WI38 (cell line): ENCODE data around the gene CGB3.
"Not testable (repeated sequence)": the region's sequence is repeated elsewhere in the genome, so short reads cannot be mapped to it uniquely, and the experiment has no call there.

ENCODE experiments used
- H3K4me3 ChIP-seq: 2 replicates; pipeline ENCODE4 v1.5.1; 2011; ENCODE audit warnings: low read depth, mild to moderate bottlenecking, control low read depth, low read length
- TF ChIP-seq, protein P1 (sequence below): IDR thresholded peaks from 2 replicates; pipeline ENCODE4 v1.5.1; 2012; ENCODE audit warnings: low read depth, mild to moderate bottlenecking, control low read depth, low read length

The CGB3 gene

DNA sequence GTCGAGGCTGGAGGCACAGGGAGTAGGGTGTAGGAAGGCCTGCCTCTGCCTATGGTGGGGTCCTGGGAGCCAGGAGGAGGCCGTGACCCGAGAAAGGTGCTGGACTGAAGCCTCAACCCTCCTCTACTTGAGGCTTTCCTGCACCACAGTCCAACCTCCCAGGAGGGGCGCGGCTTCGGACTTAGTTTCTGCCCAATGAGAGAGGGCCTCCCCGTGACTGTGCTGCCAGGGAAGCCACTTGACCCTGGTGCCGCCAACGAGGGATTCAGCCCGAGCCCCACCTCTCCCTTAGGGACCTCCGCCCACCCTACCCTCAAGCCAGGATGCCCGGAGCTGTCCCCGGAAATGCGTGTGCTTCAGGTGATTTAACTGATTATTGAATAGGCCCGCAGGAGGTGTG, at the start of gene CGB3:
TSS of gene CGB3 (minus strand) at position 101 of the 400 bp plus-strand sequence. CDS start 362 bp downstream, outside the sequence.
- H3K4me3 ChIP-seq = not testable (repeated sequence)

DNA sequence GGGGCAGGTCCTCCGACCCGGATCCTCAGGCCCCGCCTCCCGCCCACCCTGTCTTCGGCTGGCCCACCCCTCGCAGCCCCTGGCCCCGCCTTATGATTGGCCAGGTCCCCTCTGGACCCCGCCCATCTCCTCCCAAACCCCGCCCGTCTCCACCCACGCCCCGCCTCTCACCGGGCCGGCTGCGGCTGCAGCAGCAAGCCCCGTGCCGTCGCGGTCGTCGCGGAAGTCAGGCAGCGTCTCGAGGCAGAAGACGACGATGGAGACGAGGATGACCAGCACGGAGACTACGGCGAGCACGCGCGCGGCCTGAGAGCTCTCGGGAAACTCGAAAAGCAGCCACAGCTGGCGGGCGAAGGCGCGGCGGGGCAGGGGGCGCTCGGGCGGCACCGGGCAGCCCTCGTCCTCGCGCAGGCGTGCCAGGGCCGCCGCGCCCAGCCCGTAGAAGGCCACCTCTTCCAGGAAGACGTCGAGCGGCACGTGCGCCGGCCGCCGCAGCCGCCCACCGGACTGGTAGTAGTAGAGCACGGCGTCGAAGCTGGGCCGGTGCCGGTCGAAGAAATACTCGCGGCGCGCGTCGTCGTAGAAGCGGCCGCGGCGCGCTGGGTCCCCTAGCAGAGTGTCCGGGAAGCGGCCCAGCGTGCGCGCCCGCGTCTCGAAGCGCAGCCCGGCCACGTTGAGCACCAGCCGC, 47.9 kb upstream of the CGB3 start:
- no peak overlapping the region for H3K4me3 ChIP-seq
- TF ChIP-seq, protein P1, sequence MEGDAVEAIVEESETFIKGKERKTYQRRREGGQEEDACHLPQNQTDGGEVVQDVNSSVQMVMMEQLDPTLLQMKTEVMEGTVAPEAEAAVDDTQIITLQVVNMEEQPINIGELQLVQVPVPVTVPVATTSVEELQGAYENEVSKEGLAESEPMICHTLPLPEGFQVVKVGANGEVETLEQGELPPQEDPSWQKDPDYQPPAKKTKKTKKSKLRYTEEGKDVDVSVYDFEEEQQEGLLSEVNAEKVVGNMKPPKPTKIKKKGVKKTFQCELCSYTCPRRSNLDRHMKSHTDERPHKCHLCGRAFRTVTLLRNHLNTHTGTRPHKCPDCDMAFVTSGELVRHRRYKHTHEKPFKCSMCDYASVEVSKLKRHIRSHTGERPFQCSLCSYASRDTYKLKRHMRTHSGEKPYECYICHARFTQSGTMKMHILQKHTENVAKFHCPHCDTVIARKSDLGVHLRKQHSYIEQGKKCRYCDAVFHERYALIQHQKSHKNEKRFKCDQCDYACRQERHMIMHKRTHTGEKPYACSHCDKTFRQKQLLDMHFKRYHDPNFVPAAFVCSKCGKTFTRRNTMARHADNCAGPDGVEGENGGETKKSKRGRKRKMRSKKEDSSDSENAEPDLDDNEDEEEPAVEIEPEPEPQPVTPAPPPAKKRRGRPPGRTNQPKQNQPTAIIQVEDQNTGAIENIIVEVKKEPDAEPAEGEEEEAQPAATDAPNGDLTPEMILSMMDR = no peak

DNA sequence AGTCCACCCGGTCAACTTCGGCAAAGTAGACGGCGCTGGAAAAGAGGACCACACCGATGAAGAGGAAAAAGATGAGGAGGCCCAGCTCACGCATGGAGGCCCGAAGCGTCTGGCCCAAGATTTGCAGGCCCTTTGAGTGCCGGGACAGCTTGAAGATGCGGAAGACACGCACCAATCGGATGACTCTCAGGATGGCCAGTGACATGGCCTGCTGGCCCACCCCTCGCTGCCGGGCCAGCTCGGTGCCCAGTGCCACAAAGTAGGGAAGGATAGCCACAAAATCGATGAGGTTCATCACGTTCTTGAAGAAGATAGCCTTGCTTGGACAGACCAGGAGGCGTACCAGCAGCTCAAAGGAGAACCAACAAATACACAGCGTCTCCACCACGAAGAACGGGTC, 46.3 kb upstream of the CGB3 start:
- no peak overlapping the region for H3K4me3 ChIP-seq
- TF ChIP-seq, protein P1 = no peak

DNA sequence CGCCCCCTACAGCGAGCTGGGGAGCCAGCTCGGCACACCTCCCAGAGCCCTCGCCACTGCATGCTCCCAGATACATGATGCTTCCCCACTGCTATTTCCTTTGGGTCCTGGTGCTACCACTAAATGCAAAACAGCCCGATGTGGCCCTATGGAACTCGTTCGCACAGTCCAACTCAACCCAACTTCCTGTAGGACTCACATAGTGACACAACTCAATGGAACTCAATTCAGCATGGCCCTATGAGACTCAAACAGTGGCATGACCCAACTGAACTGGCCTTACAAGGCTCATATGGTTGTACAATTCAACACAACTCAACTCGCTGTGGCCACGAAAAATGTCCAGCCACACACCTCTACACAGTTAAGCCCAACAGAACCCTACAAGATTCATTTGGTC, 44.9 kb upstream of the CGB3 start:
- H3K4me3 ChIP-seq = no peak overlapping the region
- TF ChIP-seq, protein P1 = no peak

DNA sequence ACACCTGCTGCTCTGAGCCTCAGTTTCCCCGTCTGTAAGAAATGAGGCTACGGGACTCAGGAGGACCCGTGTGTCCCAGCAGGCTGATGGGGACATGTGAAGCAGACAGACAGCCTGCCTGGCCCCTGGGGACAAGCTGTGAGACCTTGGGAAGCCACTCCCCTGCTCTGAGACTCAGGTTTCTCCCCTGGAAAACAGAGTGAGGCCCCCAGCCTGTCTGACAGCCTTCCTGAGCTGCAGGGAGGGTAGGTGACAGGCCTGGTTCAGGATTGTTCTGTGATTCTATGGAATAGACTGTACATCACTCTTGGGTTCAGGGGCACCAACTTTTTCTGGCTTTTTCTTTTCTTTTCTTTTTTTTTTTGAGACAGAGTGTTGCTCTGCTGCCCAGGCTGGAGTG, 43.4 kb upstream of the CGB3 start:
- H3K4me3 ChIP-seq = no peak overlapping the region
- TF ChIP-seq, protein P1 = no peak

DNA sequence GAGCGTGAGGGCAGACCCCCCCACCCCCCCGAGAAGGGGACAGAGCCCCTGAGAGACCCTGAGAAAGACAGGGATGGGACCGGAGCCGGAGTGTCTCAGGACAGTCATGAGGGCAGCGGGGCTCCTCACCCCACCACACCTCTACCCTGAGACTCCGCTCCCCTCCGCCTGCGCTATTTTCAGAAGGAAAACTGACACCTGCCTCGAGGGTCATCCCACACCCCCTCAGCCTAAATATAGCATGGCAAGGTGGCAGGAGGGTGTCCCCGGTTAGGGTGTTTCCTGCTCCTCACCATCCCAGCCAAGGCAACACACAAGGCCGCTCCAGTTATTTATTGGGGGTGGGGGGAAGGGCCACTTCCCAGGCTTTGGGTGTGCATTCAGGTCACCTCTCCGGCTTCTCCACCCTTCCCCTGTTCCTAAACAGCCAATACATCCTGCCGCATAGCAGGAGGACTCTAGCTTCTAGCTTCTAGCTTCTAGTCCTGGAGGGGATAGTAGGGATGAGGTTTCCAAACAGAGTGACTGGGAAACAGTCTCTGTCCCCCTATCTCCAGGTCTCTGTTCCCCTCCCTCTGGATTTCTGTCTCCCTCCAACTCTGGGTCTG, 41.9 kb upstream of the CGB3 start:
- no peak overlapping the region for H3K4me3 ChIP-seq
- TF ChIP-seq, protein P1 = no peak

DNA sequence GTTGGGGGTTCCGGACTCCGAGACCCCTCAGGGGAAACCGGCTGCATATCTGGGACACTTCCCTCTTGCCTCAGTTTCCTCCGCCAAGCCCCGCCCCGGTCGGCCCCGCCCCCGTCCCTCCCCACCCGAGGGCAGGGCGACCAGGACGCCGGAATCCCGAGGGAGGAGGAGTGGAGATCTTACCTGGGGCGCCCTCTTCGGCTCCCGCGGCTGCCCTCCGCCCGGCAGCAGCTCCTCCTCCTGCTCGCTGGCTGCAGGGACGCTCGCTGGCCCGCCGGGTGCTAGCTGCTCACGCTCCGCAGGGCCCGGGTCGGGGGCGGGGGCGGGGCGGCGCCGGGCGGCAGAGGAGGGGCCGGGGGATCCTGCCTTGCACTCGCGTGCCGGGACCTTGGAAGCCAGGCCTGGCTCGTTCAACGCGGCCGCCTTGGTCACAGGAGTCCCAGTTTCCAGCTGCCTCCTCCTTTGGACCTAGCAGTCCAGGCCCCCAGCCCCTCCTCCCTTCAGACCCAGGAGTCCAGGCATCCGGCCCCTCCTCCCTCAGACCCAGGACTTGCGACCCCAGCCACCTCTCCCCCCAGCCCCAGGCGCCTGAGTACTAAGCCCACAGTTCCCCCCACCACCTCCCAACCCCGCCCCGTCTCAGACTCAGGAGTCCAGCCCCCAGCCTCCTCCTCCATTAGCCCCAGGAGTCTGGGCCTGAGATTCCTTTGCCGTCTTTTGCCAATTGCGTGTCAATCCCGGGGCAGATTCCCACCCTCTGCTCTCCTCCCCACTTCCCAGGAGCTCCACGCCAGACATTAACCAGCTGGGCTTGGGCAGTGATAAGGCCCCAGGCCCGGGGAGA, 40.9 kb upstream of the CGB3 start, which contains the start of gene NTF4:
TSS of gene NTF4 (minus strand) at position 51 of the 844 bp plus-strand sequence. CDS start 2,821 bp downstream, outside the sequence.
- H3K4me3 ChIP-seq = peak within 1 kb of the TSS; percentile 37
- TF ChIP-seq, protein P1 = no peak
